OCI-LY7 (cell line): ENCODE data around the gene KRT24. TPM values are rescaled to one million over a fixed set of nuclear protein-coding genes. Genes with fewer than 3 reads are reported as not detected.

Source experiments
- BruUV-seq: library from RNA; stranded (reverse); fragments of 400-500 nt; replicated peaks from 2 replicates; lab custom pipeline; 2021; lab: Mats Ljungman, UMichigan
- CTCF ChIA-PET: fragments of 300-600 bp; sonication (Branson Sonifier 250); formaldehyde crosslinking; loops from one replicate; lab custom pipeline; 2022; ENCODE audit warnings: antibody characterized with exemption; ENCODE audit not compliant: unreplicated experiment; lab: Charles Lee
- POLR2A ChIA-PET: fragments of 300-600 bp; sonication (Branson Sonifier 250); formaldehyde crosslinking; loops from one replicate; lab custom pipeline; 2022; ENCODE audit warnings: antibody characterized with exemption; lab: Charles Lee
- DNase-seq: peaks from one replicate; pipeline ENCODE4 v3.0.0-alpha.2; 2015; ENCODE audit warnings: low spot score
- H2AFZ ChIP-seq: fragments of 200-600 bp; sonication (generic), shearing (Covaris generic); 2 replicates; pipeline ENCODE4 v1.6.1; 2014; ENCODE audit warnings: mild to moderate bottlenecking, antibody characterized with exemption, low read length, moderate library complexity
- H3K27ac ChIP-seq: fragments of 200-600 bp; sonication (generic); 2 replicates; pipeline ENCODE4 v1.5.1; 2014; ENCODE audit warnings: mixed run types, low read depth, mild to moderate bottlenecking, moderate library complexity, low read length, inconsistent platforms; ENCODE audit not compliant: poor library complexity, severe bottlenecking
- H3K36me3 ChIP-seq: fragments of 200-600 bp; sonication (generic); 2 replicates; pipeline ENCODE4 v1.6.1; 2014; ENCODE audit warnings: mild to moderate bottlenecking, antibody characterized with exemption, low read length, moderate library complexity, mixed read lengths; ENCODE audit not compliant: insufficient read depth
- H3K4me1 ChIP-seq: fragments of 200-600 bp; sonication (generic); 2 replicates; pipeline ENCODE4 v1.5.1; 2014; ENCODE audit warnings: mild to moderate bottlenecking, low read length; ENCODE audit not compliant: insufficient read depth, poor library complexity, severe bottlenecking
- H3K4me2 ChIP-seq: fragments of 200-600 bp; sonication (generic); 2 replicates; pipeline ENCODE4 v1.6.1; 2014; ENCODE audit warnings: mild to moderate bottlenecking, low read length
- H3K4me3 ChIP-seq: fragments of 200-600 bp; sonication (generic); 2 replicates; pipeline ENCODE4 v1.5.1; 2014; ENCODE audit warnings: mild to moderate bottlenecking, low read depth, low read length; ENCODE audit not compliant: poor library complexity, severe bottlenecking
- H3K79me2 ChIP-seq: fragments of 200-600 bp; sonication (generic); 2 replicates; pipeline ENCODE4 v1.6.1; 2016; ENCODE audit warnings: low read depth, mild to moderate bottlenecking, low read length, moderate library complexity, mixed read lengths; ENCODE audit not compliant: insufficient read depth
- H3K9me2 ChIP-seq: fragments of 200-600 bp; sonication (generic); 2 replicates; pipeline ENCODE4 v1.6.1; 2016; ENCODE audit warnings: mild to moderate bottlenecking, low read length, mixed read lengths; ENCODE audit not compliant: insufficient read depth
- H3K9me3 ChIP-seq: fragments of 200-600 bp; sonication (generic); 2 replicates; pipeline ENCODE4 v1.6.1; 2014; ENCODE audit warnings: mild to moderate bottlenecking, mixed run types, low read length, mixed read lengths
- H4K20me1 ChIP-seq: fragments of 200-600 bp; sonication (generic); 2 replicates; pipeline ENCODE4 v1.6.1; 2014; ENCODE audit warnings: mild to moderate bottlenecking, antibody characterized with exemption, low read length, moderate library complexity, mixed read lengths; ENCODE audit not compliant: insufficient read depth
- CTCF ChIP-seq: fragments of 200-600 bp; sonication (generic); conservative IDR thresholded peaks from 2 replicates; pipeline ENCODE4 v1.5.1; 2014; ENCODE audit warnings: mild to moderate bottlenecking, antibody characterized with exemption, low read length, moderate library complexity, mixed read lengths
- EZH2phosphoT487 ChIP-seq: fragments of 200-600 bp; sonication (generic); IDR thresholded peaks from 2 replicates; pipeline ENCODE4 v1.6.1; 2018; ENCODE audit warnings: low read depth, borderline replicate concordance, mild to moderate bottlenecking, mixed run types, antibody characterized with exemption, low read length, moderate library complexity, mixed read lengths
- intact Hi-C: fragments of 100-400 bp; cut with micrococcal nuclease; formaldehyde crosslinking; loops from one replicate; pipeline ENCODE4 v1.10.0; 2022; ENCODE audit not compliant: unreplicated experiment
- total RNA-seq, 2 experiments: library from RNA; depleted of rRNA in 1 of 2; stranded (reverse); fragments of >200 nt in 1 of 2; shearing (Covaris generic) in 1 of 2; gene quantifications; 2 replicates each; pipeline ENCODE4 v1.2.3, GENCODE V29; 2014 to 2022

The KRT24 gene
- total RNA-seq, 2 experiments from 2014 or later: not detected

DNA sequence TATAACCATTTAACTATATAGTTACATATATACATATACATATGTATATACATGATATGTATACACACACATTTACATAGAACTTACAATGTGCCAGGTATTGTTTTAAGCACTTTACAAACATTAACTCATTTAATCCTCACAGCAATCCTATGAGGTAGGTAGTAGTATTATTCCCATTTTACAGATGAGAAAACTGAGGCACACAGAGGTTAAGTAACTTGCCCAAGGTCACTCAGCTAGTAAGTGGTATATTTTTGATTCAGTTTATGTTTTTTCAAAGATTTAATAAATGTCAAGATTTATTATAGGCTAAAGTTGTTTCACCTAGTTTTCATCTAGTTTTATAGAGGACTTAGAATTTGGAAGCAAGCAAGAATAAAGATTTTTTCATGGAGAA, 45.2 kb downstream of the KRT24 start:
- TF ChIP-seq EZH2phosphoT487 (no peak), CTCF (no peak)
- POLR2A ChIA-PET: no interaction called here
- intact Hi-C loops: no loop called here
- Histone ChIP-seq H3K9me3 (no peaks in the 10 kb centered on the region), H2AFZ (no peak overlapping the region), H3K4me3 (no peak overlapping the region), H4K20me1 (no peaks in the 10 kb centered on the region), H3K4me1 (no peaks in the 10 kb centered on the region), H3K4me2 (no peak overlapping the region), H3K9me2 (no peaks in the 10 kb centered on the region), H3K27ac (no peak overlapping the region), H3K79me2 (no peaks in the 10 kb centered on the region), H3K36me3 (no peaks in the 10 kb centered on the region)
- DNase-seq: no peak
- BruUV-seq: no TSS peak
- CTCF ChIA-PET: no interaction called here

GRCh38 chr17:40651939-40652338, 51.6 kb downstream of the KRT24 start:
- CTCF ChIA-PET: no interaction called here

More at GRCh38 chr17:40651939-40652338, 51.6 kb downstream of the KRT24 start:
- Histone ChIP-seq H3K36me3 (no peaks in the 10 kb centered on the region), H3K9me3 (no peaks in the 10 kb centered on the region), H3K9me2 (no peaks in the 10 kb centered on the region), H2AFZ (no peak overlapping the region), H3K4me1 (peaks cover 11% of the 10 kb centered on the region), H3K4me3 (no peak overlapping the region), H3K4me2 (no peak overlapping the region), H3K27ac (no peak overlapping the region), H3K79me2 (peaks cover 10% of the 10 kb centered on the region), H4K20me1 (peaks cover 2% of the 10 kb centered on the region; the same call in 1 of the 2 replicates)
- intact Hi-C loops: no loop called here
- POLR2A ChIA-PET: no interaction called here
- TF ChIP-seq EZH2phosphoT487: no peak
- TF ChIP-seq CTCF: no peak
- BruUV-seq: no TSS peak
- DNase-seq: no peak
